OCI-LY3 (cell line): ENCODE data around the gene TMIGD1.

Source experiments
- EZH2phosphoT487 ChIP-seq: fragments of 200-600 bp; shearing (Covaris generic); IDR thresholded peaks from 2 replicates; pipeline ENCODE4 v1.6.1; 2018; ENCODE audit warnings: antibody characterized with exemption, mixed run types, low read depth
- TF ChIP-seq, protein P1 (sequence below): fragments of 200-600, 300-600 bp; sonication (generic); IDR thresholded peaks from 2 replicates; pipeline ENCODE4 v1.5.1; 2014; ENCODE audit warnings: antibody characterized with exemption, low read length, low read depth

DNA sequence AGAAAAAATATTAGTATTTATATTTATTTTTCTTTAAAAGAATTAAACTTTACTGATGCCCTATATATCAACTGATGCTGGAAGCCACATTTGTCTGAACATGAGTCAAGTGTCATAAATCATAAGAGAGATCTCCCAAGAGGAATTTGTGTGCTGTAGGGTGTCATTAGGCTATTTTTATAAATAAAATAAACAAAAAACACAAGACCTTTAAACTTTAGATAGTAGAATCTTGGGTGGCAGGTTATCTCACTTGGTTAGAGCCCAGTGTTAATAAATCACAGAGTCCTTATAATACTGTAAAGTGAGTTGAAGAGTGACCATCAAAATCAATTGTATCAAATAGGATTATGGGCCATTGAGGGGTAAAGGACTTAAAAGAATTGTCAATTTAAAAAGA lies 23.6 kb upstream of the TMIGD1 start:
- TF ChIP-seq, protein P1, sequence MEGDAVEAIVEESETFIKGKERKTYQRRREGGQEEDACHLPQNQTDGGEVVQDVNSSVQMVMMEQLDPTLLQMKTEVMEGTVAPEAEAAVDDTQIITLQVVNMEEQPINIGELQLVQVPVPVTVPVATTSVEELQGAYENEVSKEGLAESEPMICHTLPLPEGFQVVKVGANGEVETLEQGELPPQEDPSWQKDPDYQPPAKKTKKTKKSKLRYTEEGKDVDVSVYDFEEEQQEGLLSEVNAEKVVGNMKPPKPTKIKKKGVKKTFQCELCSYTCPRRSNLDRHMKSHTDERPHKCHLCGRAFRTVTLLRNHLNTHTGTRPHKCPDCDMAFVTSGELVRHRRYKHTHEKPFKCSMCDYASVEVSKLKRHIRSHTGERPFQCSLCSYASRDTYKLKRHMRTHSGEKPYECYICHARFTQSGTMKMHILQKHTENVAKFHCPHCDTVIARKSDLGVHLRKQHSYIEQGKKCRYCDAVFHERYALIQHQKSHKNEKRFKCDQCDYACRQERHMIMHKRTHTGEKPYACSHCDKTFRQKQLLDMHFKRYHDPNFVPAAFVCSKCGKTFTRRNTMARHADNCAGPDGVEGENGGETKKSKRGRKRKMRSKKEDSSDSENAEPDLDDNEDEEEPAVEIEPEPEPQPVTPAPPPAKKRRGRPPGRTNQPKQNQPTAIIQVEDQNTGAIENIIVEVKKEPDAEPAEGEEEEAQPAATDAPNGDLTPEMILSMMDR: no peak
- no peak for TF ChIP-seq EZH2phosphoT487
